Measurements from ENCODE around the gene MRPL58.
A peak's percentile ranks its signal among the peaks of the same experiment; 100 is the strongest.
"Not testable (repeated sequence)": the region's sequence is repeated elsewhere in the genome, so short reads cannot be mapped to it uniquely, and the experiment has no call there.

The MRPL58 gene

GRCh38 chr17:75013092-75013559 is 656 bp downstream of the MRPL58 start:
- DNase-seq (ENCODE audit: low spot score), result no peak

GRCh38 chr17:75019146-75019545 is 6.7 kb downstream of the MRPL58 start:
- DNase-seq (ENCODE audit: low spot score), result no peak

GRCh38 chr17:75019710-75020109 is 7.2 kb downstream of the MRPL58 start:
- no peak for DNase-seq (ENCODE audit: low spot score)

GRCh38 chr17:75020331-75021110 is 8.1 kb downstream of the MRPL58 start:
- DNase-seq (ENCODE audit: low spot score), result no peak

GRCh38 chr17:75024686-75025397 is 12.4 kb downstream of the MRPL58 start:
- no peak for DNase-seq (ENCODE audit: low spot score)

- DNase-seq (ENCODE audit: low spot score), result not testable (repeated sequence)
Observed at GRCh38 chr17:75025398-75025734, 12.9 kb downstream of the MRPL58 start.

- DNase-seq (ENCODE audit: low spot score), result not testable (repeated sequence)
Observed at GRCh38 chr17:75026650-75027049, 14.2 kb downstream of the MRPL58 start.

- DNase-seq (ENCODE audit: low spot score), result no peak
Observed at GRCh38 chr17:75030161-75030560, 17.7 kb downstream of the MRPL58 start.

GRCh38 chr17:75031972-75032719 is 19.7 kb downstream of the MRPL58 start:
- DNase-seq (ENCODE audit: low spot score), result peak; percentile 62

- DNase-seq (ENCODE audit: low spot score), result no peak
Observed at GRCh38 chr17:75032720-75033280, 20.3 kb downstream of the MRPL58 start.

- DNase-seq (ENCODE audit: low spot score), result peak; percentile 100
Observed at GRCh38 chr17:75033346-75034235, 21.1 kb downstream of the MRPL58 start.

GRCh38 chr17:75034236-75034908 is 21.9 kb downstream of the MRPL58 start:
- DNase-seq (ENCODE audit: low spot score), result peak; percentile 98

- no peak for DNase-seq (ENCODE audit: low spot score)
Observed at GRCh38 chr17:75036643-75037268, 24.3 kb downstream of the MRPL58 start.

- no peak for DNase-seq (ENCODE audit: low spot score)
Observed at GRCh38 chr17:75039238-75039637, 26.8 kb downstream of the MRPL58 start.

- no peak for DNase-seq (ENCODE audit: low spot score)
Observed at GRCh38 chr17:75041656-75042280, 29.3 kb downstream of the MRPL58 start.

- not testable (repeated sequence) for DNase-seq (ENCODE audit: low spot score)
Observed at GRCh38 chr17:75043789-75044188, 31.3 kb downstream of the MRPL58 start.

GRCh38 chr17:75044716-75045115 is 32.2 kb downstream of the MRPL58 start:
- no peak for DNase-seq (ENCODE audit: low spot score)

GRCh38 chr17:75045946-75046406 is 33.5 kb downstream of the MRPL58 start:
- DNase-seq (ENCODE audit: low spot score), result not testable (repeated sequence)

- DNase-seq (ENCODE audit: low spot score), result peak; percentile 99
Observed at GRCh38 chr17:75046407-75047289, 34.2 kb downstream of the MRPL58 start, which contains the start of the genes ATP5PD and KCTD2. TSS of gene ATP5PD (minus strand) at chr17:75046969. CDS start at chr17:75042650, 4,319 bp downstream. TSS of gene KCTD2 (plus strand) at chr17:75047225. CDS start at chr17:75047251, 26 bp downstream.
